KMS-11 (cell line): ENCODE data around the gene ADAM33.

Experiments
- H2AFZ ChIP-seq: fragments of 200-600 bp; sonication (generic); 2 replicates; pipeline ENCODE4 v1.6.1; 2016; ENCODE audit warnings: antibody characterized with exemption, mixed run types, low read depth
- H3K27ac ChIP-seq: fragments of 200-600 bp; sonication (generic); 2 replicates; pipeline ENCODE4 v1.6.1; 2016; ENCODE audit warnings: mild to moderate bottlenecking, mixed run types
- H3K27me3 ChIP-seq: fragments of 200-600 bp; sonication (generic); 2 replicates; pipeline ENCODE4 v1.6.1; 2017; ENCODE audit warnings: mild to moderate bottlenecking, low read depth, mixed run types, moderate library complexity; ENCODE audit not compliant: insufficient read depth
- H3K36me3 ChIP-seq: fragments of 200-600 bp; sonication (generic); 2 replicates; pipeline ENCODE4 v1.6.1; 2017; ENCODE audit warnings: mild to moderate bottlenecking, mixed run types; ENCODE audit not compliant: insufficient read depth
- H3K4me1 ChIP-seq: fragments of 200-600 bp; sonication (generic); 2 replicates; pipeline ENCODE4 v1.6.1; 2016; ENCODE audit warnings: mild to moderate bottlenecking, low read depth, mixed run types; ENCODE audit not compliant: poor library complexity, severe bottlenecking
- H3K4me2 ChIP-seq: fragments of 200-600 bp; sonication (generic); 2 replicates; pipeline ENCODE4 v1.7.0; 2016; ENCODE audit warnings: mild to moderate bottlenecking, mixed run types
- H3K4me3 ChIP-seq: fragments of 200-600 bp; sonication (generic); IDR thresholded peaks from 2 replicates; pipeline ENCODE4 v1.6.1; 2017; ENCODE audit warnings: low read depth, low read length, mixed read lengths; ENCODE audit not compliant: insufficient read depth
- H3K79me2 ChIP-seq: fragments of 200-600 bp; sonication (generic); 2 replicates; pipeline ENCODE4 v1.6.1; 2016; ENCODE audit warnings: low read depth, mixed run types; ENCODE audit not compliant: insufficient read depth
- H3K9ac ChIP-seq: fragments of 200-600 bp; sonication (generic); 2 replicates; pipeline ENCODE4 v1.6.1; 2016; ENCODE audit warnings: mild to moderate bottlenecking, mixed run types
- H4K20me1 ChIP-seq: fragments of 200-600 bp; sonication (generic); 2 replicates; pipeline ENCODE4 v1.6.1; 2016; ENCODE audit warnings: mild to moderate bottlenecking, mixed run types; ENCODE audit not compliant: insufficient read depth
- CTCF ChIP-seq: fragments of 200-600 bp; sonication (generic); conservative IDR thresholded peaks from 2 replicates; pipeline ENCODE4 v1.6.1; 2017; ENCODE audit warnings: low read depth, mild to moderate bottlenecking, antibody characterized with exemption, low read length, moderate library complexity, mixed read lengths

The ADAM33 gene

DNA sequence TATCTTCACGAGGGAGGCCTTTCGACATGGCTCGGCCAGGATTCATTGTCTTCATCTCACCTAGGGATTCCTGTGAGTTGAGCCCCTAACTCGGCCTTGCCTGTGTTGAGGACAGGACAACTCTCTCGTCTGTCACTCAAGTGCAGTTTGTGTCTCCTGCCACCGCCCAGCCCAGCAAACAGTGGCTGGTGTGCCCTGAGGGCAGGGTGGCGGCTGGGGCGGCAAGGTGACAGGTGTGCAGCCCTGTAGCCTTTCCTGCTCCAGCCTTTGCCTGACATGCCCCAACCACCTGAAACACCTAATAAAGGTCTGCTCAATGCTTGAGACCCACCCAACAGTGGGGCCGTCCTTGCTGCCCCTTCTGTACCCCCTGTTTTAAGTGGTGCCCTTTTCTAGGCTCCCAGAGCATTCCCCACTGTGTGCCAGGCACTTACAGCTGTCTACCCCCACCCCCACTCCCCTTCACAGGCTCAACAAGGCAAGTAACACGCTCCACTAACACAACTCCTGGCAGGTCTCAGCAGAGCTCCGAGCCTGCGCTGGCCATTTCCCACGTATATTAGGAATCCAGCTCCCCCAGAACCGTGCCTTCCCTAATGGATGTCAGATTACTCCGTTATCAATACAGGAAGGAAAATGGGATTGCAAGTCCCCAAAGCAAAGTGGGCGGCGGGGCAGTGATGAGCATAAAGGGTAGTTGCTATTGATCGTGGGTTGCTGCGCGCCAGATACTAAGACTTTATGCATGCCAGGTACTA is 36.3 kb downstream of the ADAM33 start:
- H4K20me1 ChIP-seq = no peaks in the 10 kb centered on the region
- no peaks in the 10 kb centered on the region for H3K27me3 ChIP-seq
- no peak overlapping the region for H2AFZ ChIP-seq
- H3K79me2 ChIP-seq = no peaks in the 10 kb centered on the region
- H3K36me3 ChIP-seq = no peaks in the 10 kb centered on the region
- H3K9ac ChIP-seq = no peak overlapping the region
- no peak overlapping the region for H3K4me2 ChIP-seq
- no peaks in the 10 kb centered on the region for H3K4me1 ChIP-seq
- H3K27ac ChIP-seq = no peak overlapping the region
- H3K4me3 ChIP-seq = no peak overlapping the region
- no peak for TF ChIP-seq CTCF

- Histone ChIP-seq H3K36me3 (no peaks in the 10 kb centered on the region), H4K20me1 (no peaks in the 10 kb centered on the region), H3K9ac (no peak overlapping the region), H3K79me2 (no peaks in the 10 kb centered on the region), H3K27ac (no peak overlapping the region), H3K27me3 (no peaks in the 10 kb centered on the region), H2AFZ (no peak overlapping the region), H3K4me3 (no peak overlapping the region), H3K4me1 (no peaks in the 10 kb centered on the region), H3K4me2 (no peak overlapping the region)
- TF ChIP-seq CTCF = no peak
These were observed 41.6 kb downstream of the ADAM33 start for GRCh38 chr20:3640259-3640658.

DNA sequence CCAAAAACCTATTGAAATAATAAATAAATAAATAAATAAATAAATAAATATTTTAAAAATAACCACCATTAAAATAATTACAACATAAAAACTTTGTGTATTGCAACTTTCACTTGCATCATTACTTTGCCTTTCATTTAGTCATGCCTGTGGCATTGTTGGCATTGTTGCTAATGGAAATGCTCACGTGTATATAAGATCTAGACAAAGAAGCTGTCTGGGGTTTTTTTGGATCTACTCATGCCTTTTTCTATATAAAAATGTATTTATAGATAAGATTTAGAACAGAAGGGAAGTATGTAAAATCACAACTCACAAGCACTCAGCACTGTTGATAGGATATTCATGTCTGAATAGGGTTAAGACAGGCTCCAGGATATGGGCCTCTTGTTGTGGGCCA is 46.5 kb downstream of the ADAM33 start:
- no peak overlapping the region for H3K27ac ChIP-seq
- H3K4me1 ChIP-seq = no peaks in the 10 kb centered on the region
- no peaks in the 10 kb centered on the region for H3K79me2 ChIP-seq
- H4K20me1 ChIP-seq = no peaks in the 10 kb centered on the region
- H3K9ac ChIP-seq = no peak overlapping the region
- no peaks in the 10 kb centered on the region for H3K27me3 ChIP-seq
- no peak overlapping the region for H3K4me3 ChIP-seq
- H3K36me3 ChIP-seq = no peaks in the 10 kb centered on the region
- H3K4me2 ChIP-seq = no peak overlapping the region
- TF ChIP-seq CTCF = no peak
- no peak overlapping the region for H2AFZ ChIP-seq

- Histone ChIP-seq H3K79me2 (no peaks in the 10 kb centered on the region), H3K4me3 (no peak overlapping the region), H3K27ac (no peak overlapping the region), H3K9ac (no peak overlapping the region), H3K27me3 (no peaks in the 10 kb centered on the region), H3K4me1 (no peaks in the 10 kb centered on the region), H4K20me1 (no peaks in the 10 kb centered on the region), H3K4me2 (no peak overlapping the region), H3K36me3 (no peaks in the 10 kb centered on the region), H2AFZ (no peak overlapping the region)
- no peak for TF ChIP-seq CTCF
These were observed 47.8 kb downstream of the ADAM33 start for GRCh38 chr20:3633913-3634478.
